IPS DF 4.7 (cell line): ENCODE results near the gene KIFC3.
"Not testable (repeated sequence)": the region's sequence is repeated elsewhere in the genome, so short reads cannot be mapped to it uniquely, and the experiment has no call there.

Experiments used
- DNase-seq: peaks from one replicate; pipeline ENCODE4 v3.0.0-alpha.2; 2013; ENCODE audit warnings: low spot score; ENCODE audit errors: extremely low read depth

KIFC3 gene

DNA sequence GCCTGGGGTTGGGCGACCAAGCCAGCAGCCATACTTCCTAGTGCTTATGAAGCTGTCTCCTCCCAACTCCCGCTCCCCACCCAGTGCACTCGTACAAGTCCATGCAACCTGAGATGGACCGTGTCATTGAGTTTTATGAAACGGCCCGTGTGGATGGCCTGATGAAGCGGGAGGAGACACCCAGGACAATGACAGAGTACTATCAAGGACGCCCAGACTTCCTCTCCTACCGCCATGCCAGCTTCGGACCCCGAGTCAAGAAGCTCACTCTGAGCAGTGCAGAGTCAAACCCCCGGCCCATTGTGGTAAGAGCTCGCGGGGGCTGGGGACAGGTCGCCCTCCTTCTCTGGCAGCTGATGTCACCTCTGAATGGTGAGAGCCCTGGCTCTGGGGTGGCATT lies 77.8 kb downstream of the KIFC3 start:
- no peak for DNase-seq

DNA sequence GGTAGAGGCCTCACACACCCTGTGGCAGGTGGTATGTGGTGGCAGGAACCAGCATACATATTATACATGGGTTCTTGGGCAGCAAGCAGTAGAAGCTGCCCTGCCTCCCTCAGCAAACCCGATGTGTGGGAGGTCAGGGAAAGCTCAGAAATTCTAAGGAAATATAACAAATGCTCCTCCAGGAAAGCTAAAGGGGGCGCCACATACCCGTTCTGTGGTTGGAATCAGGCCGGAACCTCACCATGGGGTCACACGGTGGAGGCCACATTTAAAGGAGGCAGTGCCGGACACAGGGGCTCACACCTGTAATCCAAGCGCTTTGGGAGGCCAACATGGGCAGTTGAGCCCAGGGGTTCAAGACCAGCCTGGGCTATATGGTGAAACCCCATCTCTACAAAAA lies 79.1 kb downstream of the KIFC3 start:
- DNase-seq: no peak

DNA sequence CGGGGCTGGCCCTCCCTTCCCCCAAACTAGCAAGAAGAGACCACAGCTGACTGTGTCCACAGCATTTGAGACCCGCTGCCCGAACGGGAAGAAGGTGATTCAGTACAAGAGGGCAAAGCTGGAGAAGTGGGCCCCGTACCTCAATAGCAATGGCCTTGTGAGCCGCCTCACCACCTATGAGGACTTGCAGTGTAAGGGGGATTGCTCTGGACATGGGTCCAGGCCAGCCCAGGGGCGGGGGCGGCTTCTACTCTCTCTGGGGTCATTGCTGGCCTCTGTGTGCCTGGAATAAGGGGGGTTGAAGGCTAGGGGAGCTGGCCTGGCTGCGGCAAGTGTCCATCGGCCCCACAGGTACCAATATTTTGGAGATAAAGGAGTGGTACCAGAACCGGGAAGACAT lies 79.6 kb downstream of the KIFC3 start:
- DNase-seq: no peak

DNA sequence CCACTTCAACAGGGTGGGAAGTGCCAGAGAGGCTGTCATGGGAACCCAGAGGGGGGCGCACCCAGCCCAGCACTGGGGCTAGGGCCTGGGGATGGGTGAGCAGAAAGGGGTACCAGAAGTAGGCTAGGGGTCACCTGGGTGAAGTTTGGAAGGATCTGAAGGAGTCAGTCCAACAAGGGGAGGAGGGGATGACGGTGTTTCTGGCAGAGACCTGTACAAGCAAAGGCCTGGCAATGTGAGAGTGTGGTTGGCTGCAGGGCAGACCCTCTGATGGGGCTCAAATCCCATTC lies 80.1 kb downstream of the KIFC3 start:
- no peak for DNase-seq

DNA sequence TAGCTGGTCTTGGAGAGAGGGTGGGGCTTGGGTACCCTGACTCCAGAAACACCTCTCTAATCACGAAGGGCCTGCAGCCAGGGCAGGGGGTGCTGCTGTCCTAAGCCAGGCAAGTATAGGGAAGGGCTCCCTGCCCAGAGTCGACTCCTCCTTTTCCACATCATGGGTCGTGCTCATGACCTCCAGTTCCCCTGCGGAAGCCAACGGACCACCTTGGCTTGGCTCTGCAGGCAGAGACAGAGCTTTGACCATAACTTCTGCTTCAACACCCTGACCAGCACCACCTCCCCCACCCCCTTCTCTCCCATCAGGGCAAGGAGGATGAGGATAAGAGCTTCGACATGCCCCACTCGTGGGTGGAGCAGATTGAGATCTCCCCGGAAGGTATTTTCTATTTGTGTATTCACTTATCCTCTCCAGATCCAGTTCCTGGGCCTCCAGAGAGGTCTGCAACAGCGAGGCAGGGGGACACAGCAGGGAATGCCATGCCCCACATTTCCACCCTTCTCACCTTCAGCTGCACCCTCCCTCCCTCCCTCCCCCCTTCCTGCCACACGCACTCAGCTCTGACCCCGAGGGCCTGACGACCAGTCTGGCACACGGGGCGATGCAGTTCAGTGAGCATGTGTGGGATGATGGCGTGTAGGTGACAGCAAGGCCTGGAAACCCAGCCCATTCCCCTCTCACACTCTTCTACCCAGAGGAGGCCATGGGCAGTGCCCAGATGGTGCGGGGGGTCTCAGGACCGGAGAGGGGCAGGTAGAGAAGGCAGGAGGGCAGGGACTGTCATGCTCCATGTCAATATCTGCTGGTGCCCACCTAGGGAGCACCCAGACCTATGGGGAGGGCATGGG lies 80.7 kb downstream of the KIFC3 start:
- DNase-seq: no peak

DNA sequence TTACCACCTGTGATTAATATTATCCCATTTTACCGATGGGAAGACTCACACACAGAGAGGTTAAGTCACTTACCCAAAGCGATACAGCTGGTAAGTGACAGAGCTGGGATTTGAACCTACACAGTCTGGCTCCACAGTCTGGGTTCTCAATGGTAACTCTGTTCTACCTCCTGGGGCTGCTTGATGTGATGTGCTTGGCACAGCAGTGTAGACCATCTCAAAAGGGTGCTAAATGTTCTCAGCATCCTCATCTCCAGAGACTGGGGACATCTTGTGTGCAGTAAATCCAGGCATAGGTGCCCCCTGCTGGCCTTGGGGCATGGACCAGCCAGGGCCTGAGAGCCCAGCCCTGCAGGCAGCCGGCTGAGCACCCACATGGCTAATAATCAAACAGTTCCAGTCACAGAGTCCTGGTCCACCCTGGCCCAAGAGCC lies 82.1 kb downstream of the KIFC3 start:
- no peak for DNase-seq

DNA sequence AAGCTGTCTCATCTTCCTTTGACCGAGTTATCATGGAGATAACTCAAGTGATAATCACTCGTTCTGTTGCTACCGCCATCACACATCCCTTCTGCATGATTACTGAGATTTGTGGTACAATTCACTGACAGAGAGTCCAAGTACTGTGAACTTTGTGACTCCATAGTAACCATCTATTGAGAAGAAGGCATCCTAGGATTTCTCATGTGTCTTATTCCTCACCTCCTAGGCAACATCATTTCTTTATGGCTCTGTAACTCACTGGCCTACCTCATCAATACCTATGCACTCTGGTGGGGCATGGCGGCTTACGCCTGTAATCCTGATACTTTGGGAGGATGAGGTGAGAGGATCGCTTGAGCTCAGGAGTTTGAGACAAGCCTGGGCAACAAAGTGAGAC lies 88.2 kb downstream of the KIFC3 start:
- no peak for DNase-seq

DNA sequence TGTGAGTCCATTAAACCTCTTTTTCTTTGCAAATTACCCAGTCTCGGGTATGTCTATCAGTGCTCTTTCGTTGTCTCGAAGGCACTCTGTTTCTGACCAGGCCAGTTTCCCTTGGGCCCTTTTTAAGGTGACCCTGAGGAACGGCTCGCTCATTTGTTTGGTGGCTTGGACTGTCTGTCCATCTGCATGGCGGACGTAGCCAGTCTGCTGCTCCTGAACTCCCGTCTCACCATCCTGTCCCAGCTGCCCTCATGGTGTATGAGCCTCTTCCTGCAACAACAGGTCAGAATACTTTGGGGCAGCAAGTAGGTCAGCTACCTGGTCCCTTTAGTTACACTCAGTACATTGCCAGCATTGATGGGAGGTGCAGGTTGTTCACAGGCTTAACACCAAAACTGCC lies 88.7 kb downstream of the KIFC3 start:
- no peak for DNase-seq

DNA sequence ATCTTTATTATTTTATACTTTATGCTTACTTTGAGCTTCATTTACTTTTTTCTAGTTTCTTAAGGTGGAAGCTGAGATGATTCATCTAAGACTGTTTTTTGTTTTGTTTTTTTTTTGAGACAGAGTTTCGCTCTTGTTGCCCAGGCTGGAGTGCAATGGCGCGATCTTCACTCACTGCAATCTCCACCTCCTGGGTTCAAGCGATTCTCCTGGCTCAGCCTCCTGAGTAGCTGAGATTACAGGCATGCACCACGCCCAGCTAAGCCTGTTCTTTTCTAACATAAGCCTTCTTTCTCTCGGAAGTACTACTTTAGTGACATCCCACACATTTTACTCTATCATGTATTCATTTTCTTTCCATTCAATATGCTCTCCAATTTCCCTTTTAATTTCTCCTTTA lies 89.7 kb downstream of the KIFC3 start:
- DNase-seq: not testable (repeated sequence)

DNA sequence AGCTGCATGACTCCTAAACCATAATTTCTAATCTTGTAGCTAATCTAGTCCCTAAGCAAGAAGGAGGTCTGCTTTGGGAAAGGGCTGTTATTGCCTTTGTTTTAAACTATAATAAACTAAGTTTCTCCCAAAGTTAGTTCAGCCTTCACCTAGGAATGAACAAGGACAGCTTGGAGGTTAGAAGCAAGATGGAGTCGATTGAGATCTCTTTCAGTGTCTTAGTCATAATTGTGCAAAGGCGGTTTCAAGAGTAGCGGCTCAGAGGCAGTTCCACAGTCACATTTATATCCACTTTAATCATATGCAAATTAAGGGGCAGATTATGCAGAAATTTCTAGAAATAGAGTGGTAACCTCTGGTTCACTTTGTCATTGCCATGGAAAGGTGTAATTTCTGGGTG lies 90.3 kb downstream of the KIFC3 start:
- DNase-seq: no peak

DNA sequence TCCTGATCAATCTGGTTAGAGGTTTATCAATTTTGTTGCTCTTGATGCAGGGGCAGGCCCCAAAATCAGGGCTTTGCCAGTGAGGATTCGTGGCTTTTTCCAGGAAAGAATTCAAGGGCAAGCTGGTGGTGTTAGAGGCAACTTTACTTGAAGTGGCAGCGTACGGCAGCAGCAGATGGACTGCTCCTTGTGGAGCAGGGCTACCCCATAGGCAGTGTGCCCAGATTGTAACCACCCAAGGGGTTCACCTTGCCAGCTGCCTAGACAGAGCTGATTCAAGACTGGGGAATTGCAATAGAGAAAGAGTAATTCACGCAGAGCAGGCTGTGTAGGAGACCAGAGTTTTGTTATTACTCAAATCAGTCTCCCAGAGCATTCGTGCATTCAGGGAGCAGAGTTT lies 90.9 kb downstream of the KIFC3 start:
- no peak for DNase-seq

DNA sequence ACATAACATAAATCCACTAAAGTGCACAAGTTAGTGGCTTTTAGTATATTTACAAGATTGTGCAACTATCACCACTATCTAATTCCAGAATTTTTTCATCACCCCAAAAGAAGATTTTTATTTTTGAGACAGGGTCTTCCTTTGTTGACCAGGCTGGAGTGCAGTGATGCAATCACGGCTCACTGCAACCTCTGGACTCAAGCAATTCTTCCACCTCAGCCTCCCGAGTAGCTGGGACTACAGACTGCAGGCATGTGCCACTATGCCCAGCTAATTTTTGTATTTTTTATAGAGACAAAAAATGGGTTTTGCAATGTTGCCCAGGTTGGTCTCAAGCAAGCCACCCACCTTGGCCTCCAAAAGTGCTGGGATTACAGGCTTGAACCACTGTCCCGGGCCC lies 92.6 kb downstream of the KIFC3 start:
- DNase-seq: no peak
